Stomach (tissue), 9 donors: ENCODE data around the gene ARL15. TPM values are rescaled to one million over a fixed set of nuclear protein-coding genes. Genes with fewer than 3 reads are reported as not detected.

Source experiments
- DNase-seq, 2 donors: peaks; one replicate each; pipeline versions ENCODE4 v3.0.0 to v3.0.0-alpha.2; 2013 to 2019
- H3K27ac ChIP-seq, 5 donors: fragments of 200-600 bp in 4 of 5; sonication (generic) in 4 of 5; one replicate each; pipeline ENCODE4 v1.5.1; 2013 to 2019; ENCODE audit warnings: mild to moderate bottlenecking in 1 of 5, moderate library complexity in 1 of 5
- H3K27me3 ChIP-seq, 3 donors: fragments of 200-600 bp; sonication (generic); one replicate each; pipeline ENCODE4 v1.5.1; 2017 to 2019; ENCODE audit warnings: mixed run types in 1 of 3
- H3K36me3 ChIP-seq, 4 donors: fragments of 200-600 bp; sonication (generic); 1 replicate in 3 of 4; 2 replicates in 1 of 4; pipeline ENCODE4 v1.5.1; 2016 to 2019
- H3K4me1 ChIP-seq, 4 donors: fragments of 200-600 bp; sonication (generic); one replicate each; pipeline ENCODE4 v1.5.1; 2016 to 2019
- H3K4me3 ChIP-seq, 4 donors: fragments of 200-600 bp; sonication (generic) in 3 of 4; one replicate each; pipeline ENCODE4 v1.5.1; 2016 to 2019; ENCODE audit warnings: mild to moderate bottlenecking in 1 of 4
- H3K9me3 ChIP-seq, 4 donors: fragments of 200-600 bp; sonication (generic); one replicate each; pipeline ENCODE4 v1.5.1; 2016 to 2019
- CTCF ChIP-seq, 7 experiments: fragments of 450-650 bp in 4 of 7; fragments of 200-600 bp in 3 of 7; sonication (generic) in 3 of 7; IDR thresholded peaks; one replicate each; pipeline ENCODE4 v1.5.1; 2016 to 2019; ENCODE audit warnings: antibody characterized with exemption in 7 of 7, control low read depth in 2 of 7, mild to moderate bottlenecking in 1 of 7
- EP300 ChIP-seq: sonication (generic); formaldehyde crosslinking; IDR thresholded peaks from one replicate; pipeline ENCODE4 v1.6.1; 2017; ENCODE audit warnings: antibody characterized with exemption
- POLR2A ChIP-seq, 4 donors: fragments of 450-650 bp; IDR thresholded peaks; one replicate each; pipeline ENCODE4 v1.6.1; 2016; ENCODE audit warnings: antibody characterized with exemption in 4 of 4, control low read depth in 2 of 4, mild to moderate bottlenecking in 1 of 4, moderate library complexity in 1 of 4
- POLR2AphosphoS5 ChIP-seq, 3 donors: sonication (generic); formaldehyde crosslinking; IDR thresholded peaks; one replicate each; pipeline ENCODE4 v1.6.1; 2016; ENCODE audit warnings: antibody characterized with exemption in 3 of 3
- WGBS, 5 donors: extraction: QIAGEN DNeasy Blood & Tissue Kit in 3 of 5; methylation state at CpG; one replicate each; pipeline versions ENCODE4 v1.1.5 to v1.1.7; 2013 to 2018; 5-methylcytosine and 5-hydroxymethylcytosine counted together
- intact Hi-C: fragments of 100-400 bp; cut with DNase I; formaldehyde crosslinking; loops from one replicate; pipeline ENCODE4 v1.15.1; 2023; ENCODE audit warnings: low total_unique reads
- polyA plus RNA-seq, 3 donors: library from polyadenylated mRNA; stranded (reverse); fragments of 200-250 nt; gene quantifications; one replicate each; pipeline ENCODE4 v1.2.3, GENCODE V29; 2013
- total RNA-seq, 5 donors: library from RNA; depleted of rRNA; stranded (reverse); fragments of >200 nt; gene quantifications; one replicate each; pipeline versions ENCODE4 v1.1.0 to v1.2.3, GENCODE V29; 2014 to 2016
- donor health status: healthy with polysubstance abuse.
- donor health status: Bipolar disorder and iron deficiency.
- donor health status: healthy.

ARL15 gene
- total and polyA plus RNA-seq, 8 donors = 1.7 to 72.7 (median 12.6) TPM

- 97 to 100% (median 98%) methylated on average over 1 of the region's 1 CpG for WGBS, 5 donors
- Histone ChIP-seq H3K4me3 (no peak overlapping the region), H3K9me3 (peaks cover 0 to 4% (median 0%) of the 10 kb centered on the region in 4 donors), H3K27ac (no peak overlapping the region), H3K27me3 (no peaks in the 10 kb centered on the region), H3K36me3 (no peaks in the 10 kb centered on the region), H3K4me1 (peaks cover 8 to 30% (median 21%) of the 10 kb centered on the region in 4 donors)
- intact Hi-C loops = no loop called here
- DNase-seq = no peak
- TF ChIP-seq POLR2AphosphoS5 (IDR thresholded peaks at IDR 0.05) = no peak
- TF ChIP-seq CTCF (IDR thresholded peaks at IDR 0.05) = no peak
- TF ChIP-seq EP300 = no peak
Observed at GRCh38 chr5:54292866-54293265, 17.5 kb downstream of the ARL15 start.

GRCh38 chr5:54291498-54291897 is 18.9 kb downstream of the ARL15 start:
- Histone ChIP-seq H3K4me1 (peaks cover 6 to 22% (median 11%) of the 10 kb centered on the region in 4 donors), H3K4me3 (no peak overlapping the region)

GRCh38 chr5:54289769-54290168 is 20.6 kb downstream of the ARL15 start:
- Histone ChIP-seq H3K27me3 (no peaks in the 10 kb centered on the region), H3K4me3 (no peak overlapping the region), H3K36me3 (no peaks in the 10 kb centered on the region), H3K27ac (no peak overlapping the region), H3K4me1 (peaks cover 0 to 9% (median 2%) of the 10 kb centered on the region in 4 donors), H3K9me3 (peaks cover 0 to 4% (median 0%) of the 10 kb centered on the region in 4 donors)
- no peak for DNase-seq
- TF ChIP-seq POLR2AphosphoS5 (IDR thresholded peaks at IDR 0.05) (no peak), POLR2A (IDR thresholded peaks at IDR 0.05) (no peak)
- 90 to 100% (median 97%) methylated on average over 1 of the region's 1 CpG for WGBS, 5 donors
- intact Hi-C loops = no loop called here

More at GRCh38 chr5:54291498-54291897, 18.9 kb downstream of the ARL15 start:
- Histone ChIP-seq H3K27ac (no peak overlapping the region), H3K36me3 (no peaks in the 10 kb centered on the region), H3K27me3 (no peaks in the 10 kb centered on the region), H3K9me3 (peaks cover 0 to 4% (median 0%) of the 10 kb centered on the region in 4 donors)
- intact Hi-C loops = no loop called here
- TF ChIP-seq EP300 (no peak), POLR2A (IDR thresholded peaks at IDR 0.05) (no peak)
- WGBS, 5 donors = 65 to 97% (median 85%) methylated on average over 3 of the region's 3 CpGs
- DNase-seq = no peak

GRCh38 chr5:54288568-54289217 is 21.7 kb downstream of the ARL15 start:
- Histone ChIP-seq H3K36me3 (no peaks in the 10 kb centered on the region), H3K27ac (no peak overlapping the region), H3K4me1 (no peaks in the 10 kb centered on the region), H3K9me3 (peaks cover 0 to 4% (median 0%) of the 10 kb centered on the region in 4 donors), H3K27me3 (no peaks in the 10 kb centered on the region), H3K4me3 (no peak overlapping the region)
- TF ChIP-seq POLR2A (IDR thresholded peaks at IDR 0.05) (no peak), POLR2AphosphoS5 (IDR thresholded peaks at IDR 0.05) (no peak), EP300 (no peak), CTCF (IDR thresholded peaks at IDR 0.05) (no peak)
- intact Hi-C loops = no loop called here
- WGBS, 5 donors = 71 to 94% (median 88%) methylated on average over 5 of the region's 5 CpGs
- DNase-seq = no peak

- H3K27ac ChIP-seq = no peak overlapping the region
- peaks cover 0 to 4% (median 0%) of the 10 kb centered on the region in 4 donors for H3K9me3 ChIP-seq
- DNase-seq = no peak
- intact Hi-C loops = no loop called here
- 60 to 83% (median 76%) methylated on average over 10 of the region's 10 CpGs for WGBS, 5 donors
- no peaks in the 10 kb centered on the region for H3K4me1 ChIP-seq
- H3K4me3 ChIP-seq = no peak overlapping the region
- H3K27me3 ChIP-seq = no peaks in the 10 kb centered on the region
- TF ChIP-seq POLR2A (IDR thresholded peaks at IDR 0.05) = no peak
- TF ChIP-seq CTCF (IDR thresholded peaks at IDR 0.05) = no peak
- TF ChIP-seq POLR2AphosphoS5 (IDR thresholded peaks at IDR 0.05) = no peak
- TF ChIP-seq EP300 = no peak
- no peaks in the 10 kb centered on the region for H3K36me3 ChIP-seq
Observed at GRCh38 chr5:54285686-54286085, 24.7 kb downstream of the ARL15 start.
